GM19099 (cell line): Measurements from ENCODE around the gene PLXDC2.

ENCODE experiments used
- POLR2A ChIP-seq: IDR thresholded peaks from 3 replicates; pipeline ENCODE4 v1.6.1; 2011; ENCODE audit warnings: low read depth; ENCODE audit not compliant: insufficient read length; ENCODE audit errors: extremely low read depth

PLXDC2 gene

DNA sequence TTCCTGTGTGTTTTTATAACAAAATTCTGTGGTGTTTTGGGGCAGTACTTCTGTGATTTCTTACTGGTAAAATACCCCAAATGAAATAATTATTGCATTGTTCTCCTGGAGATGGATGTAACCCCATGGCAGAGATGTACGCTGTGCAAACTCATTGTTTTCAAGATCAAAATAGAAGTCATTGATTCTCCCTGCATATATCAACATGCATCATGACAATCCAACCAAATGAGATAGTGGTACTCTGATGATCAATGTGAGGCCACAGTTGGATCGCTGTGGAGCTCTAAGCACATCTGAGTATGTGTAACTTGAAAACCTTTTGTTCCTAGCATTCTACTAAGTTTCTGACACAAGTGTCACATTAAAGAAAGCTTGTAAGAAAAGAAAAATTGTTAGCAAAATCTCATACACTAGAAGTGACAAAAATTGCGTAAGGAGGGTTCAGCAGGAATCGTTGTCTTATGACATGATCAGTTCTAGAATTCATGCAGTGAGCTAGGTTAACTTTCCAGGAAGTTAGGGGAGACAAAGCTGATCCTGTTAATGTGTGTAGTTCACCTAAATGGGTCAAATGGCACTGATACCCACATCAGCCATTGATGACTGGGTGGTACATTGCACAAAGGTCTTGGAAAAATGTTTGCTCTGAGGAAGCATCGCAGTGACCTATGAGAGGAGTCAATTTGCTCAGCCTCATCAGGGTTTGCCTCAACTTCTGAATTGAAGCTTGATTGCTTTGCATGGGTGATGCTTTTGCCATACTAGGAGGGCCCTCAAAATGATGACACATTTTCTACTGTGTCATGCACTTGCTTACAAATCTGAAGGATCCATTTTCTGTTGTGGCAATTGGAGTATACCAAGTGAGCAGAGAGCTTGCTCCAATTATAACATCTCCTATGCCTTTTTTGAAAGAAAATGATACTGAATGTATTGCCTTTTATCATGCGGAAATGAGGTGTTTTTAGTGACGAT is 145.1 kb downstream of the PLXDC2 start:
- TF ChIP-seq POLR2A, result no peak

DNA sequence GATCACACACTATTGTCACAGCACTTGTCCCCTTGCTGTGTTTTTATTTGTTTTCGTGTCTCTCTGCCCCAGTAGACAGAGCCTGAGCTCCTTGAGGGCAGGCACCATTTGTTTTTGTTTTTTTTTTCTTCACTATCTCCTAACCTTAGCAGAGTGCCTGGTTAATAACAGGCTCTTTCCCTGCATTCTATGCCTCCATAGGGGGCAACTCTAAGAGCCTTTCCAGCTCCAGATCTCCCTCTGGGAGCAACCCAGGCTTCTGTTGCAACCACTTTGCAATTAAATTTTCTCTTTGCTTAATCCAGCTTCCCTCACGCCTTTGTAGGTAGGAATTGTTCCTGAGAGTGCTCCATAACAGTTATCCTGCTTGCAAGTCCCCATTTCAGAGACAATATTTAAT is 148.4 kb downstream of the PLXDC2 start:
- TF ChIP-seq POLR2A, result no peak

GRCh38 chr10:19966751-19967150 is 150.5 kb downstream of the PLXDC2 start:
- no peak for TF ChIP-seq POLR2A

DNA sequence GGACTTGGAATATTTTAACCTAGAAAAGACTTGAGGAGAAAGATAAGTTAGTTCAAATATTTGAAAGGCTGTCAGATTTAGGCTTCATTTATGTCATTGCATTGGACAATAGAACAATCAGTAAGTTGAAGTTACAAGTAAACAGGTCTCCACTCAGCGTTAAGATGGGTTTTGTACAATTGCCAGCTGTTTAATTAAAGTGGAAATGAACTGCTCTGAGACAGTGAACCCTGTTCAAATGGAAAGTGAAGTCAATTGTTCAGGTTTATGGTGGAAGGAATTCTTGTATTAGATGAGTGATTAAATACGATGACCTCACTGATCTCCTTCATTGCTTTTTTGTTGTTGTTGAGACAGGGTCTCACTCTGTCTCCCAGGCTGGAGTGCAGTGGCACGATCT is 151.7 kb downstream of the PLXDC2 start:
- no peak for TF ChIP-seq POLR2A

DNA sequence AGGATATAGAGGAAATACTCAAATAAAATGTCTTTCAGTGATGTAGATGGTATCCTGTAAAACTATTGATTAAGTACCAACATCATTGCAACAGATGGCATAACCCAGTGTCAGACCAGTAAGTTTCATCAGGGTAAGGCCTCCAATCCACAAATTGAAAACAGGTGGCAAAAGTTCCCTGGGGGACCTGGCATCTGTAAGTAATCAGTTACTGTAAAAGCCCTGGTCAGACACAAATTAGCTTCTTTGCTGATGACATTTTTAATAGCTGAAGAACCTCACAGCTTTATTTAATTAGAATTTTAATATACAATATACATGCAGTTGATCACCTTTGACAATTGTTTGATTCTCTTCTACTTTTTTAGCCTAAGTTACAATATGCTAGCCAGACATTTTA is 152.5 kb downstream of the PLXDC2 start:
- TF ChIP-seq POLR2A, result no peak

DNA sequence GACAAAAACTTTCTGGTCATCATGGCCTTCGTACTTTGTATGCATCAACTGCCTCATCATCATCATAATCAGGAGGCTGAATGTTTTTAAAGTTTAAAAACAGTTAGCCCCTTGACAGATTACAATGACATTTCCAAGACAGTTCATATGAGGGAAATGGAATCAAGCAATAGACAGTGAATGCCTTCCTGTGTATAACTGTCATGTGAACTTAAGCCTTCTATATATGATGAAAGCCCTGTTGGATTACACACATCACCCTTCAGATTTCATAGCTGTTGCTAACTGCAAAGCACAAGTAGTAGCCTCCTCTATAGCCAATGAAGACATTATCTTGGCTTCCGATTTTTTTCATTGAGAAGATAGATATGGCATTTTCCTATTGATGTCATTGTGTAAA is 154.0 kb downstream of the PLXDC2 start:
- TF ChIP-seq POLR2A, result no peak

- TF ChIP-seq POLR2A, result no peak
These were observed 154.5 kb downstream of the PLXDC2 start for GRCh38 chr10:19970717-19971116.

- no peak for TF ChIP-seq POLR2A
These were observed 155.3 kb downstream of the PLXDC2 start for GRCh38 chr10:19971343-19972052.

GRCh38 chr10:19974138-19974537 is 157.9 kb downstream of the PLXDC2 start:
- no peak for TF ChIP-seq POLR2A

GRCh38 chr10:19974554-19974953 is 158.3 kb downstream of the PLXDC2 start:
- TF ChIP-seq POLR2A, result no peak

DNA sequence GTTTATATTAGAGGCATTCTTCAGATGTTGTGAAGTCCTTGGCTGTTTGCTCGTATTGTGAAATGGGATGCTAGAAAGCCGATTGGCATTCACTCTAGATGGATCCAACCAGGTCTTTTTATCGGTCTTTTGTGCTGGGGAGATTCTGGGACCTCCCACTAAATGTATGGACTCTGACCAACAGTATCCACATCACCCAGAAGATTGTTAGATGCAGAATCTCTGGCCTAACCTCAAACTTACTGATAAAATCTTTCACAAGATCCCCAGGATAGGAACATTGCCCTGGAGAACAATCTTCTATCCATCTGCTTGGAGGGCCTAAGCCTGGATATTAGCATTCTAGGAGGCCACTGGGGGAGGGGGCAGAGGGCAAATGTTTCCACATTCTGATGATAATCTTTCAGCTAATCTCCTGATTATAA is 160.9 kb downstream of the PLXDC2 start:
- no peak for TF ChIP-seq POLR2A

- TF ChIP-seq POLR2A, result no peak
These were observed 163.4 kb downstream of the PLXDC2 start for GRCh38 chr10:19979628-19980027.

DNA sequence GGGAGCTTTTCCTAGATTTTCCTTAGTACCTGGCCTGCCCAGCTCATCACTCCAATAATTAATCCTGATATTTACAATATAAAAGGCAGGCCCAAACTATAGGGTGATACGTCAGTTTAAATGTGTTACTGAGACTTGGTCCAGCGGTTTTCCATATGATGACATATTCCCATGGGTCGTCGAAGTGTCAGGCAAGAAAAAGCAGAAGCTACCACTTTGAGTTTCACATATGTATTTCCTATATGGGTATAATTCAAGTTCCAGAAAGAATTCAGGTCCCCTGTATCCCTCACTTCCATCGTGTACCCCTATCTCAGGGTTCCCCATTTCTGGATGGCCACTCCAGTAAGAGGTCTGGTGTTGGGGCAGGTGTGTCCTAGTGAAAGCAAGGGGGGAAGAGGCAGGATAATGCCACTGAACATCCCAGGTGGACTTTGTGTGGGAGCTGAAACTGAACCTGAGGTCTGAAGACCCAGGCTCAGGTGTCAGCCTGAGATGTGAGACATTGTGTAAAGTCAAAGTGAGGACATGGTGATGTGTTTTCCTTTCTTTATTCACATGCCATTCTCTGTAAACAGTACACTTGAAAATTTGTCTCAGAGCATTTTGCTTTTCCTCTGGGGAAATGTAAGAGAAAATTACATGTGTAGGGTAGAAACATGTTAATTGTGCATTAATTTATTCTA is 167.8 kb downstream of the PLXDC2 start:
- no peak for TF ChIP-seq POLR2A

DNA sequence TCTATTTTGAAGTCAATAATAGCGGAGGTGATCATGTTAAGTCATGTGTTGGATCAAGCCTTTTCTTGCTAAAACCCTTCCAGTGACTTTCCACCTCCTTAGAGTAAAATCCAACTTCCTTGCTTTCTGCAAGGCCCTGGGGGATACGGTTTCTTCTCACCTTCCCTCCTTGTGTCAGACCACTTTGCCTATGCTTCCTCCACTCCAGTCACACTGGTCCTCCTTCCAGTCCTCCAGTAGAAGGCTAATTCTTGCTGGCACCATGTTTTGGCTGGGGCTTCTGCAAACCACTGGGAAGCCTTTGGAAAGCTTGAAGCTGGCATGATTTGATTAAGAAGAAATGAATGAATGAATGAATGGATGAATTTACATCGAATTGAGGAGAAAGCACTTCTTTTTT is 169.5 kb downstream of the PLXDC2 start:
- no peak for TF ChIP-seq POLR2A

DNA sequence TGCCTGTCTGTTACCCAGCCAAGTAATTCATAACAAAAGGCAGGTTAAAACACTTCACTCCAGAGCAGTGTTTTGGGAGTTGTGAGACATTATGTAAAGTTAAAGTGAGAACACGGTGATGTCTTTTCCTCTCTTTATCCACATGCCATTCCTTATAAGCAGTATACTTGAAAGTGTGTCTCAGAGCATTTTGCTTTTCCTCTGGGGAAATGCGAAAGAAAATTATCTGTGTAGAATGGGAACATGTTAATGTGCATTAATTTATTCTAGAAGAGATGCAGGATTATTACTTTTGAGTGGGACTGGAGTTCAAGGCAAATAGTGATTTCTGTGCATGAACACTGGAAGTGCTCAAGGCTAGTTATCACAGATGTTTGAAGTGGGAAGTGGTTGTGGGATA is 170.4 kb downstream of the PLXDC2 start:
- no peak for TF ChIP-seq POLR2A
